Kidney capillary endothelial cell (primary cell): ENCODE data around the gene STAU1.
"Not testable (repeated sequence)": the region's sequence is repeated elsewhere in the genome, so short reads cannot be mapped to it uniquely, and the experiment has no call there.

Experiments
- DNase-seq: peaks from one replicate; pipeline ENCODE4 v3.0.0-alpha.2; 2018; ENCODE audit warnings: low spot score

STAU1 gene

GRCh38 chr20:49203746-49204145 is 15.6 kb upstream of the STAU1 start:
- no peak for DNase-seq

- DNase-seq: no peak
These were observed 14.9 kb upstream of the STAU1 start for GRCh38 chr20:49203011-49203410.

GRCh38 chr20:49199729-49200293 is 11.7 kb upstream of the STAU1 start:
- no peak for DNase-seq

GRCh38 chr20:49192944-49193518 is 4.9 kb upstream of the STAU1 start:
- not testable (repeated sequence) for DNase-seq

- no peak for DNase-seq
These were observed 744 bp downstream of the STAU1 start for GRCh38 chr20:49187330-49187850.

- no peak for DNase-seq
These were observed 1.4 kb downstream of the STAU1 start for GRCh38 chr20:49186535-49187329.

- no peak for DNase-seq
These were observed 2.9 kb downstream of the STAU1 start for GRCh38 chr20:49185071-49185761.

- DNase-seq: no peak
These were observed 3.5 kb downstream of the STAU1 start for GRCh38 chr20:49184691-49185070.

GRCh38 chr20:49184084-49184501 is 4.0 kb downstream of the STAU1 start:
- DNase-seq: not testable (repeated sequence)

- DNase-seq: no peak
These were observed 4.7 kb downstream of the STAU1 start for GRCh38 chr20:49183444-49183843.

GRCh38 chr20:49181265-49181877 is 6.8 kb downstream of the STAU1 start:
- DNase-seq: no peak

- no peak for DNase-seq
These were observed 8.5 kb downstream of the STAU1 start for GRCh38 chr20:49179368-49180277.

GRCh38 chr20:49174183-49174582 is 14.0 kb downstream of the STAU1 start:
- DNase-seq: no peak

GRCh38 chr20:49172413-49172812 is 15.7 kb downstream of the STAU1 start:
- DNase-seq: no peak

- no peak for DNase-seq
These were observed 16.2 kb downstream of the STAU1 start for GRCh38 chr20:49171909-49172308.

- DNase-seq: no peak
These were observed 17.4 kb downstream of the STAU1 start for GRCh38 chr20:49170714-49171113.

GRCh38 chr20:49169547-49169946 is 18.6 kb downstream of the STAU1 start:
- no peak for DNase-seq

GRCh38 chr20:49168864-49169263 is 19.3 kb downstream of the STAU1 start:
- not testable (repeated sequence) for DNase-seq

GRCh38 chr20:49167811-49168507 is 20.2 kb downstream of the STAU1 start:
- DNase-seq: no peak
